ENCODE measurements around the gene MAP3K14.
"Not testable (repeated sequence)": the region's sequence is repeated elsewhere in the genome, so short reads cannot be mapped to it uniquely, and the experiment has no call there.

Gene MAP3K14

GRCh38 chr17:45345246-45345553, 28.4 kb upstream of the MAP3K14 start:
- no peaks in the 10 kb centered on the region for H3K36me3 ChIP-seq (ENCODE audit: control insufficient read depth, insufficient read depth, low read length)
- H3K27me3 ChIP-seq (ENCODE audit: control insufficient read depth, insufficient read depth, low read length), result no peaks in the 10 kb centered on the region
- no peak overlapping the region for H3K4me2 ChIP-seq (ENCODE audit: low read length)
- no peaks in the 10 kb centered on the region for H3K9me3 ChIP-seq (ENCODE audit: control insufficient read depth, low read length)
- H3K27ac ChIP-seq, result no peak overlapping the region
- no peak overlapping the region for H3K4me3 ChIP-seq (ENCODE audit: low read depth, low read length)
- TF ChIP-seq CTCF (IDR thresholded peaks at IDR 0.05), result no peak
- H3K9ac ChIP-seq, result no peak overlapping the region
- peak overlapping the region; percentile 23 for H2AFZ ChIP-seq
- peaks cover 8% of the 10 kb centered on the region for H3K4me1 ChIP-seq
- H3K79me2 ChIP-seq, result no peaks in the 10 kb centered on the region

GRCh38 chr17:45343967-45344664, 27.3 kb upstream of the MAP3K14 start:
- not testable (repeated sequence) for H3K36me3 ChIP-seq (ENCODE audit: control insufficient read depth, insufficient read depth, low read length); H3K4me1 ChIP-seq; H3K79me2 ChIP-seq; H3K9ac ChIP-seq; H3K4me2 ChIP-seq (ENCODE audit: low read length); H3K9me3 ChIP-seq (ENCODE audit: control insufficient read depth, low read length); H3K27ac ChIP-seq; H3K4me3 ChIP-seq (ENCODE audit: low read depth, low read length); H2AFZ ChIP-seq; H3K27me3 ChIP-seq (ENCODE audit: control insufficient read depth, insufficient read depth, low read length)

- TF ChIP-seq CTCF (IDR thresholded peaks at IDR 0.05), result no peak
- no peaks in the 10 kb centered on the region for H3K79me2 ChIP-seq
- no peaks in the 10 kb centered on the region for H3K9me3 ChIP-seq (ENCODE audit: control insufficient read depth, low read length)
- no peak overlapping the region for H3K9ac ChIP-seq
- no peak overlapping the region for H3K27ac ChIP-seq
- no peak overlapping the region for H3K4me3 ChIP-seq (ENCODE audit: low read depth, low read length)
- H3K4me2 ChIP-seq (ENCODE audit: low read length), result no peak overlapping the region
- no peaks in the 10 kb centered on the region for H3K27me3 ChIP-seq (ENCODE audit: control insufficient read depth, insufficient read depth, low read length)
- peaks cover 8% of the 10 kb centered on the region for H3K4me1 ChIP-seq
- no peak overlapping the region for H2AFZ ChIP-seq
- H3K36me3 ChIP-seq (ENCODE audit: control insufficient read depth, insufficient read depth, low read length), result no peaks in the 10 kb centered on the region
Observed at GRCh38 chr17:45342871-45343526, 26.2 kb upstream of the MAP3K14 start.

- H3K4me1 ChIP-seq, result peaks cover 8% of the 10 kb centered on the region
- peak overlapping the region; percentile 48 for H3K27ac ChIP-seq
- H3K4me2 ChIP-seq (ENCODE audit: low read length), result peak overlapping the region; percentile 64
- TF ChIP-seq CTCF (IDR thresholded peaks at IDR 0.05), result no peak
- H3K9ac ChIP-seq, result no peak overlapping the region
- H2AFZ ChIP-seq, result peak overlapping the region; percentile 69
- H3K9me3 ChIP-seq (ENCODE audit: control insufficient read depth, low read length), result no peaks in the 10 kb centered on the region
- no peaks in the 10 kb centered on the region for H3K79me2 ChIP-seq
- H3K4me3 ChIP-seq (ENCODE audit: low read depth, low read length), result no peak overlapping the region
- H3K27me3 ChIP-seq (ENCODE audit: control insufficient read depth, insufficient read depth, low read length), result no peaks in the 10 kb centered on the region
- no peaks in the 10 kb centered on the region for H3K36me3 ChIP-seq (ENCODE audit: control insufficient read depth, insufficient read depth, low read length)
Observed at GRCh38 chr17:45342306-45342705, 25.5 kb upstream of the MAP3K14 start.

GRCh38 chr17:45341533-45342158, 24.8 kb upstream of the MAP3K14 start:
- no peak for TF ChIP-seq CTCF (IDR thresholded peaks at IDR 0.05)
- H3K4me2 ChIP-seq (ENCODE audit: low read length), result peak overlapping the region; percentile 64
- H3K36me3 ChIP-seq (ENCODE audit: control insufficient read depth, insufficient read depth, low read length), result no peaks in the 10 kb centered on the region
- H3K4me1 ChIP-seq, result peaks cover 9% of the 10 kb centered on the region
- H3K9ac ChIP-seq, result no peak overlapping the region
- no peaks in the 10 kb centered on the region for H3K27me3 ChIP-seq (ENCODE audit: control insufficient read depth, insufficient read depth, low read length)
- H3K9me3 ChIP-seq (ENCODE audit: control insufficient read depth, low read length), result no peaks in the 10 kb centered on the region
- peak overlapping the region; percentile 69 for H2AFZ ChIP-seq
- H3K27ac ChIP-seq, result peak overlapping the region; percentile 48
- H3K79me2 ChIP-seq, result no peaks in the 10 kb centered on the region
- H3K4me3 ChIP-seq (ENCODE audit: low read depth, low read length), result no peak overlapping the region
